Thyroid gland (tissue), 4 donors: Measurements from ENCODE around the gene SLC13A4.

ENCODE experiments used
- POLR2A ChIP-seq, 2 donors: fragments of 450-650 bp; IDR thresholded peaks; one replicate each; pipeline ENCODE4 v1.6.1; 2017; ENCODE audit warnings: antibody characterized with exemption in 2 of 2, mild to moderate bottlenecking in 2 of 2, moderate library complexity in 1 of 2
- TF ChIP-seq, protein P1 (sequence below), 6 experiments: fragments of 200-600 bp in 3 of 6; fragments of 450-650 bp in 3 of 6; sonication (generic) in 3 of 6; IDR thresholded peaks; one replicate each; pipeline ENCODE4 v1.5.1; 2016 to 2019; ENCODE audit warnings: antibody characterized with exemption in 6 of 6, mild to moderate bottlenecking in 2 of 6, inconsistent platforms in 1 of 6, moderate library complexity in 1 of 6

DNA sequence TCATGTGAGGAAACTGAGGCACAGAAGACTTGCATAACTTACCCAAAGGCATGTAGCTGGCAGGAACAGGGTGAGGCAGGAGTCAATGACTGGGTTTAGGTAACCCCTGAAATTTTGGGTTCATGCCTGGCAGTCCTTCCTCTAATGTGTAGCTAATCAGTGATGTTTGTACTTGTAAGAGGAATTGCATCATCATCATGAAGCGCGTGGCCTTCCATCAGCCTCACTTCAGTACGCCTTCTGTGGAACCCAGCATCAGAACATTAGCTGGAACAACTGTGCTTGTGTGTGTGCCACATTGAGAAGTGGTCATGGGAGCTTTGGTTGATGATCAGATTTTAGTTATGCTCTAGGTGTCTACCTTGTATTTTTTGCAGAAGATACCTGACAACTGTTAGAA is 83.8 kb downstream of the SLC13A4 start:
- TF ChIP-seq, protein P1, sequence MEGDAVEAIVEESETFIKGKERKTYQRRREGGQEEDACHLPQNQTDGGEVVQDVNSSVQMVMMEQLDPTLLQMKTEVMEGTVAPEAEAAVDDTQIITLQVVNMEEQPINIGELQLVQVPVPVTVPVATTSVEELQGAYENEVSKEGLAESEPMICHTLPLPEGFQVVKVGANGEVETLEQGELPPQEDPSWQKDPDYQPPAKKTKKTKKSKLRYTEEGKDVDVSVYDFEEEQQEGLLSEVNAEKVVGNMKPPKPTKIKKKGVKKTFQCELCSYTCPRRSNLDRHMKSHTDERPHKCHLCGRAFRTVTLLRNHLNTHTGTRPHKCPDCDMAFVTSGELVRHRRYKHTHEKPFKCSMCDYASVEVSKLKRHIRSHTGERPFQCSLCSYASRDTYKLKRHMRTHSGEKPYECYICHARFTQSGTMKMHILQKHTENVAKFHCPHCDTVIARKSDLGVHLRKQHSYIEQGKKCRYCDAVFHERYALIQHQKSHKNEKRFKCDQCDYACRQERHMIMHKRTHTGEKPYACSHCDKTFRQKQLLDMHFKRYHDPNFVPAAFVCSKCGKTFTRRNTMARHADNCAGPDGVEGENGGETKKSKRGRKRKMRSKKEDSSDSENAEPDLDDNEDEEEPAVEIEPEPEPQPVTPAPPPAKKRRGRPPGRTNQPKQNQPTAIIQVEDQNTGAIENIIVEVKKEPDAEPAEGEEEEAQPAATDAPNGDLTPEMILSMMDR (IDR thresholded peaks at IDR 0.05): no peak
- TF ChIP-seq POLR2A (IDR thresholded peaks at IDR 0.05): no peak
